GM23338 (cell line): ENCODE measurements around the gene SFMBT2. TPM values are rescaled to one million over a fixed set of nuclear protein-coding genes. Genes with fewer than 3 reads are reported as not detected.

ENCODE experiments used
- ATAC-seq: fragments of 200-7000 bp; cut with Tn5 transposase; 3 replicates; pipeline ENCODE4 v1.9.1; 2020
- DNase-seq: peaks from one replicate; pipeline ENCODE4 v3.0.0-alpha.2; 2015; ENCODE audit warnings: low spot score
- H2AFZ ChIP-seq: fragments of 200-600 bp; sonication (generic); 2 replicates; pipeline ENCODE4 v1.8.0; 2016; ENCODE audit warnings: antibody characterized with exemption, mild to moderate bottlenecking, moderate library complexity
- H3F3A ChIP-seq: fragments of 200-600 bp; sonication (generic); replicated peaks from 2 replicates; pipeline ENCODE4 v1.8.0; 2017; ENCODE audit warnings: antibody characterized with exemption, mixed run types, low read depth
- H3K27ac ChIP-seq: fragments of 200-600 bp; sonication (generic); 2 replicates; pipeline ENCODE4 v1.6.1; 2016; ENCODE audit warnings: low read depth
- H3K27me3 ChIP-seq: fragments of 200-600 bp; sonication (generic); 2 replicates; pipeline ENCODE4 v1.8.0; 2016; ENCODE audit warnings: mild to moderate bottlenecking, mixed run types, moderate library complexity; ENCODE audit not compliant: insufficient read depth
- H3K36me3 ChIP-seq: fragments of 200-600 bp; sonication (generic); 2 replicates; pipeline ENCODE4 v1.8.0; 2016; ENCODE audit warnings: mild to moderate bottlenecking; ENCODE audit not compliant: insufficient read depth
- H3K4me1 ChIP-seq: fragments of 200-600 bp; sonication (generic); 2 replicates; pipeline ENCODE4 v1.8.0; 2016; ENCODE audit warnings: mild to moderate bottlenecking, moderate library complexity; ENCODE audit not compliant: insufficient read depth
- H3K4me2 ChIP-seq: fragments of 200-600 bp; sonication (generic); 2 replicates; pipeline ENCODE4 v1.7.1; 2017; ENCODE audit warnings: mixed run types
- H3K4me3 ChIP-seq: fragments of 200-600 bp; sonication (generic); 2 replicates; pipeline ENCODE4 v1.6.1; 2016; ENCODE audit warnings: mixed run types
- H3K79me2 ChIP-seq: fragments of 200-600 bp; sonication (generic); replicated peaks from 2 replicates; pipeline ENCODE4 v1.8.0; 2017; ENCODE audit warnings: mild to moderate bottlenecking; ENCODE audit not compliant: insufficient read depth
- H3K9me2 ChIP-seq: fragments of 200-600 bp; sonication (generic); 2 replicates; pipeline ENCODE4 v1.8.0; 2017; ENCODE audit not compliant: insufficient read depth
- H4K20me1 ChIP-seq: fragments of 200-600 bp; sonication (generic); replicated peaks from 2 replicates; pipeline ENCODE4 v1.8.0; 2017; ENCODE audit warnings: mild to moderate bottlenecking; ENCODE audit not compliant: insufficient read depth
- H3K27ac Mint-ChIP-seq: 2 replicates; pipeline ENCODE4 v1.8.0; 2020; ENCODE audit warnings: inconsistent platforms, mild to moderate bottlenecking, moderate library complexity, mixed read lengths
- H3K27me3 Mint-ChIP-seq: 3 replicates; pipeline ENCODE4 v1.8.0; 2022; ENCODE audit warnings: low read depth, mild to moderate bottlenecking, moderate library complexity, mixed read lengths, inconsistent platforms; ENCODE audit not compliant: insufficient read depth, poor library complexity
- H3K36me3 Mint-ChIP-seq: 3 replicates; pipeline ENCODE4 v1.8.0; 2021; ENCODE audit warnings: low read depth, mild to moderate bottlenecking, inconsistent platforms, moderate library complexity, mixed read lengths
- H3K4me1 Mint-ChIP-seq: 3 replicates; pipeline ENCODE4 v1.8.0; 2020; ENCODE audit warnings: mild to moderate bottlenecking, inconsistent platforms, mixed read lengths
- H3K4me3 Mint-ChIP-seq: 3 replicates; pipeline ENCODE4 v1.8.0; 2021; ENCODE audit warnings: moderate library complexity, mild to moderate bottlenecking, inconsistent platforms, mixed read lengths
- H3K9me3 Mint-ChIP-seq: 3 replicates; pipeline ENCODE4 v1.8.0; 2020; ENCODE audit warnings: moderate library complexity, mild to moderate bottlenecking, inconsistent platforms, mixed read lengths
- CREB1 ChIP-seq: fragments of 250-450 bp; sonication (Bioruptor Pico); IDR thresholded peaks from 2 replicates; pipeline ENCODE4 v1.5.0; 2020; ENCODE audit warnings: low read depth, mild to moderate bottlenecking, moderate library complexity
- CTCF ChIP-seq, 2 experiments: fragments of 200-600 bp in 1 of 2; sonication (generic) in 1 of 2; conservative IDR thresholded peaks; 2 replicates each; pipeline versions ENCODE4 v1.5.1 to v1.6.1; 2016 to 2017; ENCODE audit warnings: antibody characterized with exemption in 2 of 2, low read depth in 2 of 2, mild to moderate bottlenecking in 2 of 2, moderate library complexity in 1 of 2
- EZH2 ChIP-seq: fragments of 200-600 bp; sonication (generic); IDR thresholded peaks from one replicate; pipeline ENCODE4 v1.8.0; 2017; ENCODE audit warnings: antibody characterized with exemption, mild to moderate bottlenecking, low read depth; ENCODE audit not compliant: unreplicated experiment
- EZH2phosphoT487 ChIP-seq: fragments of 200-600 bp; sonication (generic); IDR thresholded peaks from one replicate; pipeline ENCODE4 v1.8.1; 2018; ENCODE audit warnings: antibody characterized with exemption; ENCODE audit not compliant: unreplicated experiment
- JUNB ChIP-seq: IDR thresholded peaks from one replicate; pipeline ENCODE4 v1.6.1; 2016; ENCODE audit warnings: antibody characterized with exemption; ENCODE audit not compliant: unreplicated experiment
- NANOG ChIP-seq: IDR thresholded peaks from 2 replicates; pipeline ENCODE4 v1.6.1; 2016; ENCODE audit warnings: antibody characterized with exemption, borderline replicate concordance
- POLR2AphosphoS5 ChIP-seq: IDR thresholded peaks from 2 replicates; pipeline ENCODE4 v1.6.1; 2016; ENCODE audit warnings: antibody characterized with exemption, low read depth
- REST ChIP-seq: IDR thresholded peaks from one replicate; pipeline ENCODE4 v1.6.1; 2018; ENCODE audit warnings: antibody characterized with exemption; ENCODE audit not compliant: unreplicated experiment
- STAT1 ChIP-seq: IDR thresholded peaks from one replicate; pipeline ENCODE4 v1.6.1; 2016; ENCODE audit warnings: antibody characterized with exemption; ENCODE audit not compliant: unreplicated experiment
- ZNF114 ChIP-seq: fragments of 250-450 bp; sonication (Bioruptor Pico); IDR thresholded peaks from 2 replicates; pipeline ENCODE4 v1.5.0; 2020; ENCODE audit warnings: mild to moderate bottlenecking, moderate library complexity
- ZNF331 ChIP-seq: fragments of 250-450 bp; sonication (Bioruptor Pico); IDR thresholded peaks from 2 replicates; pipeline ENCODE4 v1.5.0; 2020; ENCODE audit warnings: low read depth, mild to moderate bottlenecking, moderate library complexity
- ZNF462 ChIP-seq: fragments of 250-450 bp; sonication (Bioruptor Pico); IDR thresholded peaks from 2 replicates; pipeline ENCODE4 v1.5.0; 2020; ENCODE audit warnings: mild to moderate bottlenecking, moderate library complexity
- polyA plus RNA-seq: library from polyadenylated mRNA; unstranded; fragments of >200 nt; fragmentation: Nextera tagmentation; extraction: Ambion mirVana; gene quantifications from 2 replicates; pipeline ENCODE4 v1.2.1, GENCODE V29; 2016
- total RNA-seq: library from RNA; depleted of rRNA; stranded (reverse); fragments of >200 nt; shearing (Covaris generic); gene quantifications from 2 replicates; pipeline ENCODE4 v1.2.3, GENCODE V29; 2014
- TF ChIP-seq, protein P1 (sequence below): IDR thresholded peaks from 2 replicates; pipeline ENCODE4 v1.6.1; 2016; ENCODE audit warnings: antibody characterized with exemption

Gene SFMBT2
- total and polyA plus RNA-seq, 2 experiments from 2014 or later: 2.7 to 6.7 TPM

GRCh38 chr10:7269988-7270387 lies 140.8 kb downstream of the SFMBT2 start:
- Histone ChIP-seq H3K9me2 (no peaks in the 10 kb centered on the region), H3K36me3 (no peaks in the 10 kb centered on the region), H3K79me2 (no peaks in the 10 kb centered on the region), H3K4me1 (no peaks in the 10 kb centered on the region), H2AFZ (no peak overlapping the region), H4K20me1 (no peaks in the 10 kb centered on the region), H3K4me2 (no peak overlapping the region), H3K27me3 (no peaks in the 10 kb centered on the region), H3F3A (no peaks in the 10 kb centered on the region), H3K4me3 (no peak overlapping the region), H3K27ac (no peak overlapping the region)
- no peak overlapping the region for H3K4me3 Mint-ChIP-seq
- H3K27ac Mint-ChIP-seq: no peak overlapping the region
- H3K27me3 Mint-ChIP-seq: peaks cover 7% of the 10 kb centered on the region
- no peak for ATAC-seq
- no peaks in the 10 kb centered on the region for H3K4me1 Mint-ChIP-seq
- TF ChIP-seq EZH2phosphoT487 (no peak), EZH2 (no peak), CTCF (conservative IDR thresholded peaks at IDR 0.05; ENCODE audit: low read depth in 2 of 2) (no peak), ZNF462 (CRISPR knock-in tag) (no peak), JUNB (no peak), CREB1 (CRISPR knock-in tag) (no peak), POLR2AphosphoS5 (no peak), STAT1 (no peak), ZNF331 (CRISPR knock-in tag) (no peak), REST (no peak), ZNF114 (CRISPR knock-in tag) (no peak), NANOG (no peak)
- TF ChIP-seq, protein P1, sequence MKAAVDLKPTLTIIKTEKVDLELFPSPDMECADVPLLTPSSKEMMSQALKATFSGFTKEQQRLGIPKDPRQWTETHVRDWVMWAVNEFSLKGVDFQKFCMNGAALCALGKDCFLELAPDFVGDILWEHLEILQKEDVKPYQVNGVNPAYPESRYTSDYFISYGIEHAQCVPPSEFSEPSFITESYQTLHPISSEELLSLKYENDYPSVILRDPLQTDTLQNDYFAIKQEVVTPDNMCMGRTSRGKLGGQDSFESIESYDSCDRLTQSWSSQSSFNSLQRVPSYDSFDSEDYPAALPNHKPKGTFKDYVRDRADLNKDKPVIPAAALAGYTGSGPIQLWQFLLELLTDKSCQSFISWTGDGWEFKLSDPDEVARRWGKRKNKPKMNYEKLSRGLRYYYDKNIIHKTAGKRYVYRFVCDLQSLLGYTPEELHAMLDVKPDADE: no peak
- DNase-seq: no peak
- H3K9me3 Mint-ChIP-seq: no peaks in the 10 kb centered on the region
- no peaks in the 10 kb centered on the region for H3K36me3 Mint-ChIP-seq
